GM13977 (cell line): ENCODE measurements around the gene FAM76B.
A peak's percentile ranks its signal among the peaks of the same experiment; 100 is the strongest.

Source experiments
- DNase-seq: peaks from one replicate; pipeline ENCODE4 v3.0.0; 2012; ENCODE audit warnings: low spot score
- CTCF ChIP-seq: IDR thresholded peaks from 2 replicates; pipeline ENCODE4 v1.5.1; 2012; ENCODE audit warnings: mild to moderate bottlenecking, control low read depth; ENCODE audit not compliant: insufficient read depth; ENCODE audit errors: extremely low read depth, missing control alignments
- in situ Hi-C: fragments of 300-500 bp; cut with MboI; formaldehyde crosslinking; loops from one replicate; pipeline ENCODE4 v1.12.0; 2022; ENCODE audit warnings: low sequenced_read_pairs, low pct_unique_long_range_greater_than_20kb, mixed read lengths, inconsistent platforms; ENCODE audit not compliant: unreplicated experiment

The FAM76B gene

DNA sequence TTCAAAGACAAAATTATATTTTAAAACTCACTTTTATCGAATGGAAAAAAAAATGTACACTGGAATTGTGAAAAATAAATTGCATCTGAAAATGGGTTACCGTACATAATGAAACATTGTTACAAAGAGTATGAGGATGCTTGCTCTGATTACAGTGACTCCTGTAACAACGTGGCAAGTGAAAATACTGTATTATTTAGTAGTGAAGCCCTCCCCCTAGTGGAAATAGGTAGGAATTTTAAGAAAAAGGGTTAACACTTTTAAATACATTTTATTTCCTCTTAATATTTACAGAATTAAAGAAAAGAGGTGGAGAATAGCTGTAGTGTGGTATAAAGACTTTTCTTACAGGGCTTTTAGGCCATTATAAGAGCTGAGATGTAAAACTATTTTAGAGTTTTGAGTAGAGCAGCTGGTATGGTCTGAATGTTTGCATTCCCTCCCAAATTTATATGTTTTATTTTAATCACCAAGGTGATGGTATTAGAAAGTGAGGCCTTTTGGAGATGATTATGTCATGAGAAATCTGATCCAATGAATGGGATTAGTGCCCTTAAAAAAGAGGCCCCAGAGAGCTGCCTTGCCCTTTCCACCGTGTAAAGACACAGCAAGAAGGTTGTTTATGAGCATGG, 25.2 kb downstream of the FAM76B start:
- DNase-seq = peak; percentile 54
- in situ Hi-C loops = loop anchor here (25.0 kb wide), 1 partner anchor 1152 kb away; no protein-coding TSS in a partner anchor
- TF ChIP-seq CTCF = peak; percentile 48

DNA sequence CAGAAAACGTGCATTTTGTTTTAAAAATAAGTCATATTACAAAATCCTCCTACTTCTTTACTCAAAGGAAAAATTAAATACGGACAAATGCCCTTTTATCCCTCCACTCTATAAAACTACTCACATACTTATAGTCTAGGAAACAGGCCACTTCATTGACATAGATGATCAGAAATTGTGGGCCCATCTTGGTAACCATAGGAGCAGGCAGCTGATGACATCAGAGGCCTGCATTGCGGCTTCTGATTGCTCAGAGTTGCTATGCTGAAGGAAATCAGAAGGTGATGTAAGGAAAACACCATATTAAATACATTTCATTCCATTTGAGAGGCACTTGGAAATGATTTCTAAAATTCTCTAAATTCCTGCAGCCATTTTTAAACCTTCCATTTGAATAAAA, 27.0 kb downstream of the FAM76B start:
- DNase-seq = no peak
- no peak for TF ChIP-seq CTCF
- in situ Hi-C loops = loop anchor here (25.0 kb wide), 1 partner anchor 1150 kb away; no protein-coding TSS in a partner anchor

DNA sequence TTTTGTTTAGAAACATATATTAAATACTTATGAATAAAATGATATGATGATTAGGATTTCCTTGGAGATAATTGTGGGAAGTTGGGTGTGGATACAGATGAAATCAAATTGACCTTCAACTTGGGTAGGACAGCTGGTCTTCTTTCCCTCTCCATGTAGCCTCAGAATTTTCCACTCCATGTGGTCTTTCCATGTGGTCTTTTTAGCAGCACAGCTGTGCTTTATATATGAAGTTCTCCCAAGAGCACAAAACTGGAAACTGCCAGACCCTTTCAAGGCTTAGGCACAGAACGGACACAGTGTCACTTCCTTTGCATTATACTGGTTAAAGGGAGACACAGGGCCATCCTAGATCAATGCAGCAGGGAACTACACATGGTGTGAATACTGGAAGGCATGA, 28.6 kb downstream of the FAM76B start:
- no peak for TF ChIP-seq CTCF
- in situ Hi-C loops = loop anchor here (25.0 kb wide), 1 partner anchor 1149 kb away; no protein-coding TSS in a partner anchor
- DNase-seq = no peak

DNA sequence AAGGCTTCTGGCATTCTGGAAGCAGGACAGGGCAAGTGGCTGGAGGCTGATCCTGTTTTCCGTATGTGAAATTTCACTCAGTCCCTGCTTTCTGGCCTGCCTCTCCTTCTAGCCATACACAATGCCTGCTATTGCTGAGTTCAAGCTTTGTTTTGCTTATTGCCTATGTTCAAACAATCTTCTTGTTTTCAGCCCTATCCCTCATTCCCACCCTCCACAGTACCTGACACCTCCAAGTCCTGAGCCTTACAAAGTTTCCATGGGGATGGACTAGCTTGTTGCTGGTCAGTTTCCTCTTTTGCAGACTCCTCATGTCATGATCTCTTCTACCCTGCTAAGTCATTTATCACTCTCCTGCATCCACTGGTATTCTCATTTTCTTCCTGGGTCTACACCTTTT, 38.1 kb downstream of the FAM76B start:
- TF ChIP-seq CTCF = no peak
- in situ Hi-C loops = loop anchor here (10.0 to 25.0 kb wide), 2 partner anchors 587 to 1139 kb away; no protein-coding TSS in a partner anchor
- DNase-seq = no peak

GRCh38 chr11:95750101-95750500, 39.5 kb downstream of the FAM76B start:
- in situ Hi-C loops = loop anchor here (10.0 to 25.0 kb wide), 2 partner anchors 585 to 1138 kb away; no protein-coding TSS in a partner anchor
- TF ChIP-seq CTCF = no peak
- no peak for DNase-seq

DNA sequence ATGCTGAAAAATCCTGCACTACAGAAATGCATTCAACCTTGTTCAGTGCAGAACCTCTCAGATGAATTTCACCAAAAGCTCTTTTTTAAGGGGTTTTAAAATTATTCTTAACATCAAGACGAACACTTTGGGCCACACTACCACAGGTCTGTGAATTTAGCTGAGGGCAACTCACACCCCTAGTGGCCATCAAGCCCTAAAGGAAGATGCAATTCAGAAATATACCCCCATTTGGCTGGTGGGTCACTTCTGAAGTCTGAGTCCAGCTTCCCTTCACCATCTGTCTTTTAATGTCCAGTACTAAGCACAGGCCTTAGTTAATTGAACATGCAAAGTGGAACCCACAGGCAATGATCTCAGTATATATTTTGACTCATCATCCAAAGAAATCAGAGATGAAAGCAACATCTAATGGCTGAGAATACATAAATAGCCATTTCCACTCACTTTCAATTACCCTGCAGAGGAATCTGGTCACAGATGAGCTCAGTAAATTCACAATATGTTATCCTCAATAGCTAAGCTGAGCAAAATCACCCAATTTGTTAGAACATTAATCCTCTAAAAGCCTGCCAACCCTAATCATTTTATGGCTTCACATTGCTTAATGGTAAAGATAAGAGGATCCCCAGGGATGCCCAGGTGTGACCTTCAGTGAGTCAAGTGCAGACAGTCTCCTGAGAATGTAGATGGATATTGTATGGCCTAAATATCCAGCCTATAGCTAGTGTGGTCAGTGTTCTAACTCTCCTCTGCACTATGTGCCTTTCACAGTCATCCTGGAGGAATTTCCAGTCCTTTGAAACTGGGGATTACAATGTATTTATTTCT, 50.3 kb downstream of the FAM76B start:
- TF ChIP-seq CTCF = peak; percentile 27
- DNase-seq = no peak
- in situ Hi-C loops = no loop called here
